Calu3 (cell line): ENCODE data around the gene DPPA5. TPM values are rescaled to one million over a fixed set of nuclear protein-coding genes. Genes with fewer than 3 reads are reported as not detected.
"Not testable (repeated sequence)": the region's sequence is repeated elsewhere in the genome, so short reads cannot be mapped to it uniquely, and the experiment has no call there.

Source experiments
- BruUV-seq: library from RNA; stranded (reverse); fragments of 400-500 nt; replicated peaks from 2 replicates; lab custom pipeline; 2021; lab: Mats Ljungman, UMichigan
- CTCF ChIA-PET: fragments of 300-600 bp; sonication (Branson Sonifier 250); formaldehyde crosslinking; loops from one replicate; lab custom pipeline; 2022; ENCODE audit warnings: antibody characterized with exemption; lab: Charles Lee
- DNase-seq: peaks from one replicate; pipeline ENCODE4 v3.0.0; 2022
- H3K27ac Mint-ChIP-seq: one replicate; pipeline ENCODE4 v1.8.0; 2022; ENCODE audit warnings: mixed read lengths; ENCODE audit not compliant: unreplicated experiment
- H3K27me3 Mint-ChIP-seq: one replicate; pipeline ENCODE4 v1.8.0; 2022; ENCODE audit warnings: mixed read lengths; ENCODE audit not compliant: unreplicated experiment
- H3K36me3 Mint-ChIP-seq: one replicate; pipeline ENCODE4 v1.8.0; 2022; ENCODE audit warnings: mild to moderate bottlenecking, moderate library complexity, mixed read lengths; ENCODE audit not compliant: insufficient read depth, unreplicated experiment
- H3K4me1 Mint-ChIP-seq: one replicate; pipeline ENCODE4 v1.8.0; 2022; ENCODE audit warnings: mild to moderate bottlenecking, low read depth, mixed read lengths; ENCODE audit not compliant: unreplicated experiment
- H3K4me3 Mint-ChIP-seq: one replicate; pipeline ENCODE4 v1.8.0; 2022; ENCODE audit warnings: mild to moderate bottlenecking, low read depth, moderate library complexity, mixed read lengths; ENCODE audit not compliant: unreplicated experiment
- H3K9me3 Mint-ChIP-seq: one replicate; pipeline ENCODE4 v1.8.0; 2022; ENCODE audit warnings: low read depth, mixed read lengths; ENCODE audit not compliant: unreplicated experiment
- CTCF ChIP-seq: fragments of 200-600 bp; IDR thresholded peaks from one replicate; pipeline ENCODE4 v1.8.0; 2022; ENCODE audit warnings: antibody characterized with exemption; ENCODE audit not compliant: unreplicated experiment
- intact Hi-C: fragments of 100-400 bp; cut with micrococcal nuclease; formaldehyde crosslinking; loops from one replicate; pipeline ENCODE4 v1.10.0; 2022; ENCODE audit not compliant: unreplicated experiment
- total RNA-seq: library from RNA; stranded (reverse); gene quantifications from 2 replicates; pipeline ENCODE4 v1.2.3, GENCODE V29; 2022

The DPPA5 gene
- total RNA-seq, 1 experiment from 2014 or later = not detected

GRCh38 chr6:73393278-73393677 lies 39.2 kb upstream of the DPPA5 start:
- no peak for TF ChIP-seq CTCF
- CTCF ChIA-PET = no interaction called here
- no peak for DNase-seq
- intact Hi-C loops = no loop called here
- peaks cover 15% of the 10 kb centered on the region for H3K4me1 Mint-ChIP-seq
- no peaks in the 10 kb centered on the region for H3K27me3 Mint-ChIP-seq
- H3K27ac Mint-ChIP-seq = peak overlapping the region; percentile 98
- peaks cover 34% of the 10 kb centered on the region for H3K36me3 Mint-ChIP-seq
- peak overlapping the region; percentile 92 for H3K4me3 Mint-ChIP-seq
- no peaks in the 10 kb centered on the region for H3K9me3 Mint-ChIP-seq
- BruUV-seq = no TSS peak

- peaks cover 15% of the 10 kb centered on the region for H3K4me1 Mint-ChIP-seq
- DNase-seq, CTCF ChIA-PET, H3K27me3 Mint-ChIP-seq, BruUV-seq, H3K9me3 Mint-ChIP-seq, H3K4me3 Mint-ChIP-seq, intact Hi-C loops, H3K27ac Mint-ChIP-seq: not testable (repeated sequence)
- peaks cover 34% of the 10 kb centered on the region for H3K36me3 Mint-ChIP-seq
Observed at GRCh38 chr6:73392188-73392587, 38.1 kb upstream of the DPPA5 start.

GRCh38 chr6:73391675-73392074 lies 37.6 kb upstream of the DPPA5 start:
- TF ChIP-seq CTCF = no peak
- CTCF ChIA-PET = no interaction called here
- H3K27ac Mint-ChIP-seq = no peak overlapping the region
- no peaks in the 10 kb centered on the region for H3K27me3 Mint-ChIP-seq
- H3K36me3 Mint-ChIP-seq = peaks cover 34% of the 10 kb centered on the region
- intact Hi-C loops = no loop called here
- no peak for DNase-seq
- BruUV-seq = no TSS peak
- peaks cover 15% of the 10 kb centered on the region for H3K4me1 Mint-ChIP-seq
- no peaks in the 10 kb centered on the region for H3K9me3 Mint-ChIP-seq
- H3K4me3 Mint-ChIP-seq = no peak overlapping the region

- Mint-ChIP-seq H3K36me3 (peaks cover 30% of the 10 kb centered on the region), H3K27ac (no peak overlapping the region), H3K9me3 (no peaks in the 10 kb centered on the region), H3K4me3 (no peak overlapping the region), H3K27me3 (no peaks in the 10 kb centered on the region), H3K4me1 (peaks cover 15% of the 10 kb centered on the region)
- intact Hi-C loops = no loop called here
- CTCF ChIA-PET = interaction anchor here (0.7 kb wide), 1 partner anchor 104 kb away, joined by 3 read pairs; no protein-coding TSS in a partner anchor
- no TSS peak for BruUV-seq
- no peak for DNase-seq
- no peak for TF ChIP-seq CTCF
Observed at GRCh38 chr6:73389854-73390253, 35.8 kb upstream of the DPPA5 start.

- TSS peak; percentile 26 for BruUV-seq
- peak overlapping the region; percentile 80 for H3K4me3 Mint-ChIP-seq
- DNase-seq = peak; percentile 74
- TF ChIP-seq CTCF = peak; percentile 65
- H3K27ac Mint-ChIP-seq = peak overlapping the region; percentile 90
- peaks cover 21% of the 10 kb centered on the region for H3K36me3 Mint-ChIP-seq
- H3K4me1 Mint-ChIP-seq = peaks cover 15% of the 10 kb centered on the region
- intact Hi-C loops = loop anchor here (1.0 kb wide), 1 partner anchor 103 kb away; no protein-coding TSS in a partner anchor
- no peaks in the 10 kb centered on the region for H3K27me3 Mint-ChIP-seq
- no peaks in the 10 kb centered on the region for H3K9me3 Mint-ChIP-seq
- CTCF ChIA-PET = interaction anchor here (0.9 to 1.7 kb wide), 3 partner anchors 61 to 265 kb away, joined by 3 to 19 read pairs (median 3); partner anchors contain the start of gene SLC17A5
Observed at GRCh38 chr6:73388800-73389512, 34.9 kb upstream of the DPPA5 start.
